Measurements from ENCODE around the gene TXNRD2.

- TF ChIP-seq CTCF (IDR thresholded peaks at IDR 0.05) (no peak), POLR2AphosphoS5 (IDR thresholded peaks at IDR 0.05) (no peak)
Observed at GRCh38 chr22:19969141-19969928, 27.7 kb upstream of the TXNRD2 start.
